ENCODE results near the gene PRR35.

The PRR35 gene

DNA sequence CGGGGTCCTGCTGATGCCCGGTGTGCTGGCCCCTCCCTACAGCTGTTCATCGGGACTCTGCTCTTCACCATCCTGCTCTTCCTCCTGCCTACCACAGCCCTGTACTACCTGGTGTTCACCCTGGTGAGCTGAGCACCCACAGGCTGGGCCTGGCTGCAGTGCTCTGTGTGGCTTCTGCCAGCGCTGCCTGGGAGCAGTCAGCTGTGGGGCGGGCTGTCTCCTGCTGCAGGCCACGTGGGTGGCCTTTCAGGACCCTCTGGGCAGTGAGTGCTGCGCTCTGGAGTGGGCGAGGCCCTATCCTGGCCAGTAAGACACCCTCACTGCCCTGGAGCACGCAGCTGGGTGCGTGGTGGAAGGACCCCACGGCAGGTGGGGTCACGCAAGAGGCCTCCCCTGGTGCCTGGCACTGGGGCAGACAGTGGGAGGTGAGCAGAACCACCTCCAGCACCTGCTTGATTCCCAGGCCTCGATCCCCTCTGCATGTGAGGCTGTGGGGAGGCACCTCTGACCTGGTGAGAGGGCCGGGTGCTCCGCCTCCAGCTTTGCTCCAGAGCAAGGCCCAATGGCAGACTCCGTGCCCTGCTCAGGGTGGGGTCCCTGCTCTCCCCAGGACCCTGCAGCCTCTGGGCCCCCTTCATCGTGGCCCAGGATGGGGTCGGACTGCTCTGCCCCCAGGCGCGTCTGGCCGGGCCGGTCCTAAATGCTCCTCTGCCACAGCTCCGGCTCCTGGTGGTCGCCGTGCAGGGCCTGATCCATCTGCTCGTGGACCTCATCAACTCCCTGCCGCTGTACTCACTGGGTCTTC is 20.1 kb downstream of the PRR35 start:
- no peak for DNase-seq (ENCODE audit: low spot score)

DNA sequence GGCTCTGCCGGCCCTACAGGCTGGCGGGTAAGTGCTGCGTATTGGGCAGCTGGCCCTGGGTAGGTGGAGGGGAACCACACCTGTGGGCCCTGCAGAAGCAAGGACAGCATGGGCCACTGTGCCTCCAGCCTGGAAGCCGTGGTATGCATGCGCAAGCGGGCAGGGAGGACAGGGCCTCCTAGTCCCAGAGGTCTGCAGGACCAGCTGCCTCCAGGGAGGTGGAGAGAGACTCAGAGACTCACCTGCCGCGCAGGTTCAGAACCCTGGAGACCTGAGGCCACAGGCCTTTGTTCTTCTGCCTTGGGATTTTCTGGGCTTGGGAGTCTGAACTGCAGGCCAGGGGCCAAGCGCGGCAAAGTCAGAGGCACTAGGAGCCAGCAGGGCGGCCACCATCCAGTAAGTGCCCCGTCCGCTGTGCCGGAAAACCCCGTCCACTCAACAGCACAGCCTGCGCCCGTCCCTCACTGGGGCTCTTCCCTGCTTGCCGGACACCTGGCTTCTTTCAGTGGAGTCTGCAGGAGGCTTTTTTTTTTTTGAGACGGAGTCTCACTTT is 20.8 kb downstream of the PRR35 start:
- DNase-seq (ENCODE audit: low spot score): no peak

DNA sequence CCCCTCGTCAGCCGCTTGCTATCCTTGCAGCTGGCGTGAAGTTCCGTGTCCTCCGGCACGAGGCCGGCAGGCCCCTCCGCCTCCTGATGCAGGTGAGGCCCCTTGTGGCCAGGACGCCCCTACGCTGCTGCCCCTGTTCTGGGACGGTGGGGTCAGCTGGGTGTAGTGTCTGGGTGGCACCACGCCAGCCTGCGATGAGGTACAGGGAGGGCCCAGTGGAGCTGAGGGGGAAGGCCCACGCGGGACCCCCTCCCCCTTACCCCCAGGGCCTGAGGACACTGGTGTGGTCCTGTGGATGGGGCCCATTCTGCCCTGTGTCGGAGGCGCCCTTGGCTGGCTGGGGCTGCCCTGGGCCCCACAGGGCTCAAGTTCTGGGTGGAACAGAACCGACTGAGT is 22.0 kb downstream of the PRR35 start:
- no peak for DNase-seq (ENCODE audit: low spot score)

DNA sequence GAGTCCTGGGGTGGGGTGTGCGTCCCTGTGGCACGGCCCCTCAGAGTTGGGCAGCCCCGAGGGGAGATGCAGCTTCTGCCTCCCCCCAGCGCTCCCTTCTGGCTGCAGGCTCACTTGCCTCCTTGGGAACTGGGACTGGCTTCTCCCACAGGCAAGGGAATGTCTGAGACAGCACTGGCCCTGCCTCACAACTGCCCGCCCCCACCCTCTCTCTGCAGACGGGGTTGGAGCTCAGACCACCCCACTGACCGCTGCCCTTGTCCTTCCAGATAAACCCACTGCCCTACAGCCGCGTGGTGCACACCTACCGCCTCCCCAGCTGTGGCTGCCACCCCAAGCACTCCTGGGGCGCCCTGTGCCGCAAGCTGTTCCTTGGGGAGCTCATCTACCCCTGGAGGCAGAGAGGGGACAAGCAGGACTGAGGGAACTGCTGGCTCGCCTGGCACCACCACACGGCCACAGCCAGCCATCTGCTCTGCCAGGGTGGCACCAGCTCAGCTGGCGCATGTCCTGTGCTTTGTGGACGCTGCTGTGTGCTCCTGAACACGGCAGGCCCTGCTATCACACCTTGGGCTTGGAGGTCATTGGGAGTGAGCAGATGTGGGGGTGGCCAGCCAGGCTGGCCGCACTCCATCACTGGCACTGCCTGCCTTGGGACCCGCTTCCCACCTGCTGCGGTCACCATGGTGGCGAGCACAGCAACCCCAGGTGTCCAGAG is 22.6 kb downstream of the PRR35 start:
- DNase-seq (ENCODE audit: low spot score): no peak

DNA sequence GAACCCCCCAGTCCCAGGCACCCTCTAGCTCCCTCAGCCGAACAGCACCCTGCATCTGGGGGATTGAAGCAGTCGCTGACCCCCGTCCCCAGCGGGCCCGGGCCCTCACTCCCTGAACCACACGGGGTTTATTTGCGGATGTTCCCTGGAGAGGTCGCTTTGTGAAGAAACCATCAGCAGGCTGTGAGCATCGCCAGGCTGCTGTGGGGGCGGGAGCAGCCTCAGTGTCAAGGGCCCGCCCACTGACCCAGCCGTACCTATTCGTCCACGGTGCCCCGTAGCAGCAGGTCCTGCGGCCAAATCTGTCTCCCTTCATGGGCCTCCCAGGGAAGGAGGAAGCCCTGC is 23.2 kb downstream of the PRR35 start:
- no peak for DNase-seq (ENCODE audit: low spot score)

DNA sequence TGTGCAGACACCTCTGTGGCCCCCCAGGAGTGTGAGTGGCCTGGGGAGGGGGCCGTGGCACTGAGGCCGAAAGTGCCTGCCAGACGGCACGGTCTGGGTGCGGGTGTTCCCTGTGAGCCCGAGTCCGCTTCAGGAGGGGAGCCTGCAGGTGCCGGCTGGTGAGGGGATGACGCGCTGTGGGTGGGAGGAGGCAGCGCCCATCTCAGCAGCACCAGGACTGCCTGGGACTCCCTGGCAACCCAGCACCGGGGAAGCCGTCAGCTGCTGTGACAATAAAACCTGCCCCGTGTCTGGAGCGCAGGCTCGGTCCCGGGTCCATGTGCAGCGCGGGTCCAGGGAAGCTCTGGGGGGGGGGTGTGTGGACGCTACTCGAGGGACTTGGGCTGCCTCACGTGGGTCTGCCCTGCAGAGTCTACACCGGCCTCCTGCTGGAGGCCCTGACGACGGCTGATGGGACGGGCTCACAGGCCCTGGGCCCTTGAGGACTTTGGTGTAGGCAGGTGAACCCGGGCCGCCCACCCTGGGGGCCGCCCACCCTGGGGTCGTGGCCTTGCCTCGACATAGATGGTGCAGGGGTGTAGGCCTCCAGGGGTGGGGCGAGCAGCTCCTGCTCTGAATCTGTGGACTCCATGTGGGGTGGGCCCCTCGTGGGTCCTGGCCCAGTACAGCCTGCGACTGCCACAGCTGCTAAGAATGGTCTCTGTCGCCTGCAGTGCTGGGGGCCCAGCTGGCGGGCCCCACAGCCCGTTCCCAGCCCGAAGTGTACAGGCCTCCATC is 23.8 kb downstream of the PRR35 start:
- DNase-seq (ENCODE audit: low spot score): no peak

DNA sequence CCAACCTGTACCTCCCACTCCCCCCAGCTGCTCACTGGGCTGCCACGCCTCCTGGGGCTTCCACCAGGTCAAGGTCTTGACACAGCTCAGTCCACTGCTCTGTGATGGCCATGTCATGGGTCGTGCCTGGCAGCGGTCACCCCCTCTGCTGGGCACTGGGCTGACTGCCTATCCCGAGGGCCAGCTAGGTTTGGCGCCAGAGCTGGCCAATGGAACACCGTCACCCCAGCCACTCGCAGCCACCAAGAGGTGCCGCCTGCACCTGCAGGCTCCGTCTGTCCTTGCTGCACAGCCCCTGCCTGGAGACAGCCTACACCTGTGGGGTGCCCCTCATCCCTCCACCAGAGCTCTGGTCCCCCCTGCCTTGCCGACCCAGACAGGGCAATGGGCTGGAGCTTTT is 25.2 kb downstream of the PRR35 start:
- DNase-seq (ENCODE audit: low spot score): no peak

DNA sequence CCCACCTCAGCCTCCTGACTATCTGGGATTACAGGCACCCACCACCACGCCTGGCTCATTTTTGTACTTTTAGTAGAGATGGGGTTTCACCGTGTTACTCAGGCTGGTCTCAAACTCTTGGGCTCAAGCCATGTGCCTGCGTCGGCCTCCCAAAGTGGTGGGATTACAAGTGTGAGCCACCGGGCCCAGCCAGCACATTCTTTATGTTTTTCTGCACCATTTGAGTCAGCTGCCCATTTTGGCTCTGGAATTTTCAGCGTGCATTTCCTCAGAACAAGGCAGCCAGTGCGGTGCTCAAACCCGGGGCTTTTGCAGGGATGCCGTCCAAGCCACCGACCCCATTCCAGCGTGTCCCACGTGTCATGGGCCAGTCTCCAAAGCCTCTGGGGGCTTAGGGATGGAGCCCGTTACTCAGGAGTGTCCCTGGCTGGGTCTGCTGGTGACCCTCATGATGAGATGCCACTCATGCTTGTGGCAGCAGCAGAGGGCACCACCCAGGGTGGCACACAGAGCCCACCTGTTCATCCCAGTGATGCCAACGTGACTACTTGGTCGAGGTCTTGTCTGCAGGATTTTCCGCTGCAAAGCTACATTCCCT is 26.0 kb downstream of the PRR35 start:
- DNase-seq (ENCODE audit: low spot score): no peak

DNA sequence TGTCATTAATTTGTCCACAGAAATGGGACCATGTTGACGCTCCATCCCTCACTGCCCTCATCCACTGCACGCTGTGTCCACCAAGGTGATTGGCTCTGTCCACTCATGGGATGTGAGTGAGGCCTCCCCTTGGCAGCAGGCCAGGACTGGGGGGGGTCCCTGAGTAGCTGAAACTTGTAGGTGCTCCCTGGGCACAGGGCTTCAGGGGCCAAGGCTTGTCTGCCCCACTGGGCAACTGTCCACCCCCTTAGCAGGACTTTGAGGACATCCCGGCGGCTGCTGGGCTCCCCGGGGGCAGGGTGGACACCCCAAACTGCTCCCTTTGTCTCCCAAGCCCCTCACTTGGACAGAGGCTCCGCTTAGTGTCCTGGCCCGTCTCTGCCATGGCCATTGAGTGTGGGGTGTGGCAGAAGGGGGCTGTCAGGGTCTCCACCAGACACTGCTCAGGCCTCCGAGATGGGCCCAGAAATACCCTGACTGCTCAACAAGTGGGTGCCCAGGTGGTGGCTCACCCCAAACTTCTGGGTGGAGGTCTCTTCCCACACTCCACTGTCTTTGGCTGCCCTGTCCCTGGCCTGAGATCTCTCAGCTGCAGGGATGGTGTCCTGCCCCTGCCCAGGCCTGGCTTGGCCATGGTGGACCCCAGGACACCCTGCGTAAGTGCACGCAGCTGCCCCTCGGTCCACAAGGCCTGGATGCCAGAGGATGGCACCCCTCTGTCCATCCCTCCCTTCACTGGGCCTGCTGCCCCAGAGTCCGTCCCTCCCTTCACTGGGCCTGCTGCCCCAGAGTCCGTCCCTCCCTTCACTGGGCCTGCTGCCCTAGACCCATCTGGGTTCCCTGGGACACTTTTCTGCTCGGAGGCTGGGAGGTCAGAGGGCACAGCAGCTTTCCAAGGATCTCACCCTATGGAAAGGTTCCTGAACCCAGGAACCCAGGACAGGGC is 26.7 kb downstream of the PRR35 start:
- no peak for DNase-seq (ENCODE audit: low spot score)

DNA sequence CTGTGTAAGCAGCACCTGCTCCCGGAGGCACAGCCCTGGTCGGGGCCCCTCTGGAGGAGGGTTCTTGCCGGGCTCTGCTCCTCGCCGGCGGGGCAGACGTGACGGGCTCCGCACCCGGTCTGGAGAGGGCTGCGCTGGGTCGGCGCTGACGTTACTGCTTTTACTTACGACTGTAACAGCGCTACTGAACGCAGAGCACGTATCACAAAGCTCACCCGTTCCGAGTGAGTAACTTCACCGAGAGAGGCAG is 28.4 kb downstream of the PRR35 start:
- peak; percentile 68 for DNase-seq (ENCODE audit: low spot score)

DNA sequence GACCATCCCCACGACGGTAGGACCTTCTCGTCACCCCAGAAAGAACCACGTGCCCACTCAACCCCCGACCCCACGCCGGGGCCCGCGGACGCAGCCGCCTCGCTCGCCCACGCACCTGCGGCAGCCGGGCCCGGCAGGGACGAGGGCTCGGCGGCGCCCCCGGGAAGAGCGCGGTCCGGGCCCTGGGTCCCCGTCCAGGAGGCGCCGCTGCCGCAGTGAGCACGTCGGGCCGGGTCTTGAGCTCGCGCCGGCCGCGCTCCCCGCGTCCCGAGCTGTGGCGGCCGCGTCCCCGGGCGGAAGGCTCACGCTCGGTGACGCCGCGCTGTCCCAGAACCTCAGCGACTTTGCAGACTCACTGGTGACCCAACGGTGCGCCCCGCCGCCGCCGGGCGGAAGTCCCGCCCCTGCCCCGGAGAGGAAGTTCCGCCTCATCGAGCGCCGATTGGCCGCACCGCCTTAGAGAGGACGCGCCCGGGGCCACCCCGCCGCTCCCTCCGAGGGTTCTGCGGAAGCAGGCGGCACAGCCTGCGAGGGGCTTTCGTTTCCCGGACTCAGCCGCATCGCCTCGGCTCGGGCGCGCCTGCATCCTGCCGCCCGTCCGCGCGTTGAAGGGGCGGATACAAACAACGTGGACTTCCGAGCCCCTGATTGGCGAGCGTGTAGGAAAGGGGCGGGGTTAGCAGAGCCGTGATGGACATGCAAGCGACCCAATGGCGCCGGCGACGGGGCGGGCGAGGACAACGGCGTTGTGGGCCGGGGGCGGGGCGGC is 28.9 kb downstream of the PRR35 start:
- peak; percentile 99 for DNase-seq (ENCODE audit: low spot score)

DNA sequence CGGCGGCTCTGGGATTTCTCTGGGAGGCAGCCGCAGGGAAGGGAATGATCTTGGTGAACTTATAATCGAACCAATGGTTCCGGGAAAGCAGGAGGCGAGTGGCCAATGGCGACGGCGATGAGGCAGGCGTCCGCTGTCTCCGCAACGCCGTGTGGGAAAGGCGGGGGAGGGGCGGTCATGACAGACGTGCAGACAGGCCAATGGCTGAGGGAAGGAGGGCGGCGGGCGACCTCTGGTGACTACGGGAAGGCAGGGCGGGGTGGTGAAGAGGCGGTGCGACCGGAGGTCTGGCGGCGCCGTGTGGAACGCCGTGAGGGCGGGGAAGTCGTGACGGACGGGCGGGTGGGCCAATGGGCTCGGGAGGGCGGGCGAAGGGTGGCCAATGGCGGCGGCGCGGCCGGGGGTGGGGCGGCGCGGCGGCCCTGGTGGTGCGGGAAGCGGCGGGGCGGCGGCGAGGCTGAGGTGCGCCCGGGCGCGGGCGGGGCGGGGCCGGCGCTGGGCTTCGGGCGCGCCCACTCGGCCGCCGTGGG is 29.5 kb downstream of the PRR35 start, which contains the start of gene RAB40C:
TSS of gene RAB40C (plus strand) at position 409 of the 530 bp plus-strand sequence. CDS start 226 bp downstream, outside the sequence.
- peak; percentile 99 for DNase-seq (ENCODE audit: low spot score)

DNA sequence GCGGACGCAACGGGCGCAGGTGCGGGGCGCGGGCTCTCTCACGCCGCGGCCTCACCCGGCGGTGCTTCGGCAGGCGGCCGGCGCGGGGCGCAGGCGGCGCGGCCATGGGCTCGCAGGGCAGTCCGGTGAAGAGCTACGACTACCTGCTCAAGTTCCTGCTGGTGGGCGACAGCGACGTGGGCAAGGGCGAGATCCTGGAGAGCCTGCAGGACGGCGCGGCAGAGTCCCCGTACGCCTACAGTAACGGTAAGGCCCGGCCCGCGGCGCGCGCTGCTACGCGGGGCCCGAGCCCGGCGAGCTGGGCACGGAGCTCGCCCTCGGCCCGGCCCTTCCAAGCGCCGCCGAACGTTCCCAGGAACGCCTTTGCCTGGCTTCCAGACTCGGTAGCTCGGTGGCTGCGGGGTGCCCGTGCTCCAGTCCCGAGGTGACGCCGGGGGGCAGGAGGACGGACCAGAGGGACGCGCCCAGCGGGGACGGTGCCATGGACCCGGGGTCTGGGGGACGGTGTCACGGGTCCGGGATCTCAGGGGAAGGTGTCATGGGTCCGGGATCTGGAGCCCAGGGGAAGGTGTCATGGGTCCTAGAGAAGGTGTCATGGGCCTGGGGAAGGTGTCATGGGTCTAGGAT is 30.1 kb downstream of the PRR35 start:
- no peak for DNase-seq (ENCODE audit: low spot score)

DNA sequence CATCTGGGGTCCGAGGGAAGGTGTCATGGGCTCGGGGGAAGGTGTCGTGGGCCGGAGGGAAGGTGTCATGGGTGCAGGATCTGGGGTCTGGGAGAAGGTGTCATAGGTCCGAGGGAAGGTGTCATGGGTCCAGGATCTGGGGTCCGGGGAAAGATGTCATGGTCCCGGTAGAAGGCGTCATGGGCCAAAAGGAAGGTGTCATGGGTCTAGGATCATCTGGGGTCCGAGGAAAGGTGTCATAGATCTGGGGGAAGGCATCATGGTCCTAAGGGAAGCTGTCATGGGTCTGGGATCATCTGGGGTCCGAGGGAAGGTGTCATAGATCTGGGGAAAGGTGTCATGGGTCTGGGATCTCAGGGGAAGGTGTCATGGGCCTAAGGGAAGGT is 30.6 kb downstream of the PRR35 start:
- no peak for DNase-seq (ENCODE audit: low spot score)

DNA sequence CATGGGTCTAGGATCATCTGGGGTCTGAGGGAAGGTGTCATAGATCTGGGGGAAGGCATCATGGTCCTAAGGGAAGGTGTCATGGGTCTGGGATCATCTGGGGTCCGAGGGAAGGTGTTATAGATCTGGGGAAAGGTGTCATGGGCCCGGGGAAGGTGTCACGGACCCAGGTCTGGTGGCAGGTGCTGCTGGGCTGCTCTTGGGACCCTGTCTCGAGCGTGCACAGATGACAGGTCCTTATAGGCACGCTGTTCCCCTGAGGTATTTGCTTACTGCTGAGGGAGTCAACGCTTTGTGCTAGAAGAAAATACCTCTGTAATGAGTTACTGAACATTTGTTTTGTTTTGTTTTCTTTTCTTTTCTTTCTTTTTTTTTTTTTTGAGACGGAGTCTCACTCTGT is 31.0 kb downstream of the PRR35 start:
- no peak for DNase-seq (ENCODE audit: low spot score)

DNA sequence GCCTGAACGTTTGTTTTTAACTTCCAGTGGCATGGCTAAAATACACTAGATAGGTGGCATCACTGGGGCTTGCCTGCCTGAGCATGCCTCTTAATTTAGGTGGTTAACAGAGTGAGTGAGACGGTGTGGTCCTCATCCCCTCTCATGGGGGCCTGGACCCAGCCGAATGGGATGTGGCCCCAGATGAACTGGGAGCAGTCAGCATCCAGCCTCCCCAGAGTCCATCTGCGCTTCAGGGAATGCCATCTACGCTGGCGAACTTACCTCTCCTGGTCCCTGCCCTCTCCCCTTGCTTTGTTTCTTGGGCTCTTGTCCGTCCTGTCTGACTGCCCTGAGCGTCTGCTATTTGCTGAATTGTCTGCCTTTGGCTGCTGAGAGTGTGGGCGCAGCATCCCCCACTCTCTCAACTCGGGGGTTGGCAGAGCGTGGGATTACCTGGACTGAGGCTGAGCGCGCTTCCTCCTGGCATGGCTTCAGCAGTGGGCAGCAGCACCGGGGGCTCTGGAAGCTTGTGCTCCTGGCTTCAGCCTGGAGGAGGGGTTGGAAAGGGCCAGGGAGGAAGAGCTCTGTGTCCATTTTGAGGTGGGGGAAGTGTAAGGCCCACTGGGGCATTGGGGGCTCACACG is 31.8 kb downstream of the PRR35 start:
- no peak for DNase-seq (ENCODE audit: low spot score)

DNA sequence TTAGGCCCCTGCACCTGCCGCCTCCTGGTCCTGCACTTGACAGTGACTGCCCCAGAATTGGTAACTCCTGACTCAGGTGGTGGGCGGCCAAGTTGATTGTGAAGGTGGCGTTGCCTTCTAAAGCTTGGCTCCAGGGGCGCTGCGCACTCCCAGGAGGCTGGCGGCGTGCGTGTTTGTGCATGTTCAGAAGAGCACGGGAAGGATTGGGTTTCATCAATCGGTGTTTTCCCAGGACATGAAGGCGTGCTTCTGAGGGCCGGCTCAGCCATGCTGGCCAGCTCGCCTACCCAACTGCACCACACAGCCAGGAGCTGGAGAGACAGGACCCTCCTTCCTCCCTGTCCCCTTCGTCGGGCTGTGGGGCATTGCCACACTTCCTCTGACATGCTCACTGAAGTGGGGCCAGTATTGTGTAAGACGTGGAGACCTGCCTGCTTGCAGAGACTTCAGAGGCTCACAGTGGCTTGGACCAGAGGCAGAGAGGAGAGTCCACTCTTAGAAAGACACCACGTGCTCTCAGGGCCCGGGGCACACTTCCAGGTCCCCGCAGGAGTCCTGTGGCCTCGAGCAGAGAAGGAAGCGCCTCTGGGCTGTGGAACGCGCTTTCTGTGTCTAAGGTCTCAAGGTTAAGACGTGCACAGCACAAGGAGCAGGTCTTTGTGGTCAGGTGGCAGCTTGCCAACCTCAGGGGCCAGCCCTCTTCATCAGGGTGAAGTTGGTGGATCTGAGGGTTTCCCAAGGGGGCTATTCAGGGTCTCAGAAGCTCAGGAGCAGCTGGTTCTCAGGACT is 32.5 kb downstream of the PRR35 start:
- DNase-seq (ENCODE audit: low spot score): no peak

DNA sequence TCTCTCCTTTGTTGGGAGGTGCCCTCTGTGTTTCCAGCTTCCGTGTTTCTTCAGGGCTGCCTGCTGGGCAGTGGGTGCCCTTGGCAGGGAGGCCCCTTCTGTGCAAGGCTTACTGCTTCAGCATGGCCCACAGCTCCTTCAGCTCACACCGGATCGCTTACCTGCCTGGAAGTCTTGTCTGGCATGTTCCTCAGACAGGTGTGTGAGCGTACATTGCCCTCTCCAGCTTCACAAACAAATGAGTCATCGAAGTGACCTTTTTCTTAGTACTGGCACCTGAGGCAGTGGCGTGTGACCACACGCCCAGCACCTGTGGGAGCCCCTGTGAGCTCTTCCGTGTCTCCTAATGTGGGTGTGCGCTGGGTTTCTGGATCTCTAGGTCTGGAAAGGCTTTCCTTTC is 33.2 kb downstream of the PRR35 start:
- DNase-seq (ENCODE audit: low spot score): no peak

DNA sequence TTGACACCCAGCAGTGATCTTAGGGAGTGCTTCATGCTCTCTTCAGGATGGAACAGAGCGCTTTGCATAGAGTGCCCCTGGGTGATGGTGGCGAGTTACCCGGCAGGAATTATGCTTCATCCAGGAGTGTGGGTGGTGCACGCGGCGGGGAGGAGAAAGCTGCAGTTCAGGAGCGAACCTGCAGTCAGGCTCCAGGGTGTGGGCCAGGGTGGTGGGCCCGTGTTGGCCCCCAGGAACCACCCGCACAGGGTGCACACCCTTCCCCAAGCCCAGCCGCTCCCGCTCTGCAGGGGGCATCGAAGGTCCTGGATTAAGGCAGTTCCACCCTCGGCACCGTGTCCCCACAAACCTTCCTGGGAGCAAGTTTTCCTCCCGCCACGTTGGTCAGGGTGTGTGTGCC is 33.6 kb downstream of the PRR35 start:
- no peak for DNase-seq (ENCODE audit: low spot score)

Measured in ecto neural progenitor cell (in vitro differentiated cells).